Mammary epithelial cell (primary cell): ENCODE data around the gene GCAT.

Source experiments
- CTCF ChIP-seq, 2 donors: IDR thresholded peaks in 1 of 2; conservative IDR thresholded peaks in 1 of 2; 2 replicates each; pipeline ENCODE4 v1.5.1; 2011 to 2012; ENCODE audit warnings: inconsistent platforms in 2 of 2, low read length in 2 of 2, mild to moderate bottlenecking in 2 of 2, control low read depth in 1 of 2, low read depth in 1 of 2; ENCODE audit not compliant: insufficient read depth in 1 of 2; ENCODE audit errors: extremely low read depth in 1 of 2
- EZH2 ChIP-seq: IDR thresholded peaks from 2 replicates; pipeline ENCODE4 v1.6.1; 2012; ENCODE audit warnings: low read length, inconsistent platforms, borderline replicate concordance

GRCh38 chr22:37784829-37785495 lies 22.8 kb upstream of the GCAT start:
- TF ChIP-seq CTCF (conservative IDR thresholded peaks at IDR 0.05 in 1 of 2, IDR thresholded peaks at IDR 0.05 in 1 of 2; ENCODE audit: extremely low read depth in 1 of 2, insufficient read depth in 1 of 2, low read depth in 1 of 2, low read length in 2 of 2): no peak
- no peak for TF ChIP-seq EZH2
